IMR-90 (cell line): ENCODE measurements around the gene RAB6A. TPM values are rescaled to one million over a fixed set of nuclear protein-coding genes. Genes with fewer than 3 reads are reported as not detected.

Experiments
- ATAC-seq: fragments of 200-7000 bp; cut with Tn5 transposase; 2 replicates; pipeline ENCODE4 v1.9.1; 2020; ENCODE audit warnings: low read depth, mild to moderate bottlenecking, moderate library complexity
- BruUV-seq: library from RNA; stranded (reverse); fragments of 400-500 nt; replicated peaks from 2 replicates; lab custom pipeline; 2021; lab: Mats Ljungman, UMichigan
- CTCF ChIA-PET: fragments of 300-600 bp; formaldehyde crosslinking; extraction: SDS; loops from one replicate; lab custom pipeline; 2021; ENCODE audit warnings: antibody characterized with exemption; lab: Yijun Ruan, JAX
- POLR2A ChIA-PET: fragments of 300-600 bp; sonication (Branson Sonifier 250); formaldehyde crosslinking; loops from one replicate; lab custom pipeline; 2022; ENCODE audit warnings: antibody characterized with exemption; ENCODE audit not compliant: unreplicated experiment; lab: Charles Lee
- DNase-seq: peaks from one replicate; pipeline ENCODE4 v3.0.0; 2013
- H2AFZ ChIP-seq: replicated peaks from 2 replicates; pipeline ENCODE3; 2013; ENCODE audit warnings: low read length, mild to moderate bottlenecking; ENCODE audit not compliant: poor library complexity
- H2AK5ac ChIP-seq: 2 replicates; pipeline ENCODE4 v1.6.1; 2013; ENCODE audit warnings: low read depth, low read length, inconsistent platforms
- H2AK9ac ChIP-seq: replicated peaks from 2 replicates; pipeline ENCODE3; 2013; ENCODE audit warnings: mild to moderate bottlenecking, low read depth, low read length, moderate library complexity; ENCODE audit not compliant: poor library complexity
- H2BK120ac ChIP-seq: 2 replicates; pipeline ENCODE4 v1.6.1; 2013; ENCODE audit warnings: low read depth, low read length, inconsistent platforms
- H2BK15ac ChIP-seq: 3 replicates; pipeline ENCODE4 v1.6.1; 2013; ENCODE audit warnings: low read depth, low read length, inconsistent platforms
- H2BK20ac ChIP-seq: 2 replicates; pipeline ENCODE4 v1.6.1; 2013; ENCODE audit warnings: low read depth, mild to moderate bottlenecking, inconsistent platforms, low read length, moderate library complexity
- H2BK5ac ChIP-seq: 2 replicates; pipeline ENCODE4 v1.6.1; 2013; ENCODE audit warnings: mild to moderate bottlenecking, low read depth, low read length, inconsistent platforms; ENCODE audit not compliant: poor library complexity, severe bottlenecking
- H3K14ac ChIP-seq: replicated peaks from 2 replicates; pipeline ENCODE4 v1.6.1; 2013; ENCODE audit warnings: low read depth, low read length, inconsistent platforms
- H3K18ac ChIP-seq: 2 replicates; pipeline ENCODE4 v1.6.1; 2013; ENCODE audit warnings: low read depth, low read length, control low read depth
- H3K23ac ChIP-seq: 2 replicates; pipeline ENCODE4 v1.6.1; 2013; ENCODE audit warnings: low read depth, low read length, inconsistent platforms
- H3K27ac ChIP-seq: 2 replicates; pipeline ENCODE4 v1.5.1; 2013; ENCODE audit warnings: mild to moderate bottlenecking, control low read depth, low read length; ENCODE audit not compliant: insufficient read depth
- H3K27me3 ChIP-seq: 2 replicates; pipeline ENCODE4 v1.6.1; 2013; ENCODE audit warnings: low read length; ENCODE audit not compliant: control insufficient read depth, insufficient read depth
- H3K36me3 ChIP-seq: 2 replicates; pipeline ENCODE4 v1.6.1; 2013; ENCODE audit warnings: low read length, mixed read lengths; ENCODE audit not compliant: control insufficient read depth, insufficient read depth
- H3K4ac ChIP-seq: 2 replicates; pipeline ENCODE4 v1.6.1; 2013; ENCODE audit warnings: low read depth, low read length, inconsistent platforms
- H3K4me1 ChIP-seq: 2 replicates; pipeline ENCODE4 v1.6.1; 2013; ENCODE audit warnings: low read length, mixed read lengths; ENCODE audit not compliant: control insufficient read depth, insufficient read depth
- H3K4me2 ChIP-seq: 2 replicates; pipeline ENCODE4 v1.6.1; 2013; ENCODE audit warnings: low read depth, mild to moderate bottlenecking, control low read depth, low read length, moderate library complexity
- H3K4me3 ChIP-seq: 2 replicates; pipeline ENCODE4 v1.5.1; 2013; ENCODE audit warnings: low read depth, mild to moderate bottlenecking, control low read depth, low read length, moderate library complexity; ENCODE audit not compliant: insufficient read depth
- H3K56ac ChIP-seq: 2 replicates; pipeline ENCODE4 v1.6.1; 2013; ENCODE audit warnings: low read length, inconsistent platforms; ENCODE audit not compliant: insufficient read depth; ENCODE audit errors: extremely low read depth
- H3K79me1 ChIP-seq, 2 experiments: 2 replicates each; pipeline ENCODE4 v1.6.1; 2013; ENCODE audit warnings: low read length in 2 of 2, inconsistent platforms in 1 of 2, low read depth in 1 of 2
- H3K9ac ChIP-seq: 2 replicates; pipeline ENCODE4 v1.6.1; 2013; ENCODE audit warnings: low read depth, low read length, control low read depth
- H3K9me1 ChIP-seq: 2 replicates; pipeline ENCODE4 v1.6.1; 2013; ENCODE audit warnings: low read length, inconsistent platforms; ENCODE audit not compliant: insufficient read depth
- H3K9me3 ChIP-seq: 2 replicates; pipeline ENCODE4 v1.6.1; 2013; ENCODE audit warnings: low read length; ENCODE audit not compliant: control insufficient read depth, insufficient read depth
- H4K20me1 ChIP-seq: 2 replicates; pipeline ENCODE4 v1.6.1; 2013; ENCODE audit warnings: low read length, inconsistent platforms; ENCODE audit not compliant: insufficient read depth
- H4K5ac ChIP-seq: 2 replicates; pipeline ENCODE4 v1.6.1; 2013; ENCODE audit warnings: mild to moderate bottlenecking, low read depth, low read length, control low read depth
- H4K8ac ChIP-seq, 2 experiments: 2 replicates each; pipeline ENCODE4 v1.6.1; 2013; ENCODE audit warnings: low read depth in 2 of 2, low read length in 2 of 2, control low read depth in 1 of 2, inconsistent platforms in 1 of 2
- H4K91ac ChIP-seq: 2 replicates; pipeline ENCODE4 v1.6.1; 2013; ENCODE audit warnings: low read depth, low read length, inconsistent platforms; ENCODE audit not compliant: insufficient read depth
- BHLHE40 ChIP-seq: fragments of 150-350 bp; IDR thresholded peaks from 2 replicates; pipeline ENCODE4 v1.6.1; 2016; ENCODE audit warnings: mild to moderate bottlenecking, low read depth, low read length
- CHD1 ChIP-seq: IDR thresholded peaks from 2 replicates; pipeline ENCODE4 v1.6.1; 2012; ENCODE audit warnings: low read depth, low read length, improper control_type of control experiment
- FOS ChIP-seq: fragments of 150-350 bp; IDR thresholded peaks from 2 replicates; pipeline ENCODE4 v1.6.1; 2016; ENCODE audit warnings: low read depth, low read length
- MAZ ChIP-seq: IDR thresholded peaks from 2 replicates; pipeline ENCODE4 v1.6.1; 2012; ENCODE audit warnings: low read depth, mild to moderate bottlenecking, low read length, improper control_type of control experiment, moderate library complexity, borderline replicate concordance
- MXI1 ChIP-seq: IDR thresholded peaks from 2 replicates; pipeline ENCODE4 v1.6.1; 2012; ENCODE audit warnings: low read depth, mild to moderate bottlenecking, low read length, moderate library complexity, borderline replicate concordance
- NFE2L2 ChIP-seq: fragments of 150-350 bp; IDR thresholded peaks from 2 replicates; pipeline ENCODE4 v1.6.1; 2016; ENCODE audit warnings: low read depth, mild to moderate bottlenecking, low read length
- POLR2A ChIP-seq: IDR thresholded peaks from 2 replicates; pipeline ENCODE4 v1.6.1; 2012; ENCODE audit warnings: mild to moderate bottlenecking, low read depth, low read length
- RCOR1 ChIP-seq: IDR thresholded peaks from 2 replicates; pipeline ENCODE4 v1.6.1; 2012; ENCODE audit warnings: mild to moderate bottlenecking, low read length, improper control_type of control experiment; ENCODE audit not compliant: insufficient replicate concordance
- RFX5 ChIP-seq: IDR thresholded peaks from 2 replicates; pipeline ENCODE4 v1.8.0; 2012; ENCODE audit warnings: low read depth, mild to moderate bottlenecking, low read length, moderate library complexity
- SMC3 ChIP-seq: fragments of 150-350 bp; IDR thresholded peaks from 2 replicates; pipeline ENCODE4 v1.6.1; 2016; ENCODE audit warnings: low read depth, mild to moderate bottlenecking, antibody characterized with exemption, low read length, moderate library complexity
- WGBS, 2 experiments: methylation state at CpG; one replicate each; pipeline versions ENCODE4 v1.1.5 to v1.1.7; 2013; ENCODE audit warnings: missing lambda C conversion rate in 2 of 2; ENCODE audit not compliant: insufficient read length in 1 of 2; ENCODE audit errors: extremely low coverage in 2 of 2; 5-methylcytosine and 5-hydroxymethylcytosine counted together
- dilution Hi-C: fragments of 300-500 bp; cut with HindIII; formaldehyde crosslinking; loops from one replicate; pipeline ENCODE4 v1.14.3; 2018; ENCODE audit warnings: low sequenced_read_pairs; ENCODE audit not compliant: unreplicated experiment
- in situ Hi-C: fragments of 300-500 bp; cut with MboI; formaldehyde crosslinking; loops from 3 replicates; pipeline ENCODE4 v1.14.3; 2019; ENCODE audit warnings: low sequenced_read_pairs, inconsistent platforms, mixed read lengths
- intact Hi-C: fragments of 100-400 bp; cut with micrococcal nuclease; formaldehyde crosslinking; loops from 2 replicates; pipeline ENCODE4 v1.10.0; 2022
- polyA plus RNA-seq, 3 experiments: library from polyadenylated mRNA; depleted of rRNA; stranded (reverse); fragments of >200 nt; gene quantifications; 2 replicates each; pipeline ENCODE4 v1.2.3, GENCODE V29; 2012; ENCODE audit warnings: low replicate concordance in 1 of 3
- total RNA-seq: library from RNA; depleted of rRNA; stranded (reverse); fragments of >200 nt; gene quantifications from 2 replicates; pipeline ENCODE4 v1.2.3, GENCODE V29; 2012
- TF ChIP-seq, protein P1 (sequence below): conservative IDR thresholded peaks from 2 replicates; pipeline ENCODE4 v1.5.1; 2012; ENCODE audit warnings: mild to moderate bottlenecking, low read depth, low read length, improper control_type of control experiment

RAB6A gene
- total and polyA plus RNA-seq, 2 of the 4 experiments (the other 2 are of a cell fraction): 65.5 to 81.0 TPM

DNA sequence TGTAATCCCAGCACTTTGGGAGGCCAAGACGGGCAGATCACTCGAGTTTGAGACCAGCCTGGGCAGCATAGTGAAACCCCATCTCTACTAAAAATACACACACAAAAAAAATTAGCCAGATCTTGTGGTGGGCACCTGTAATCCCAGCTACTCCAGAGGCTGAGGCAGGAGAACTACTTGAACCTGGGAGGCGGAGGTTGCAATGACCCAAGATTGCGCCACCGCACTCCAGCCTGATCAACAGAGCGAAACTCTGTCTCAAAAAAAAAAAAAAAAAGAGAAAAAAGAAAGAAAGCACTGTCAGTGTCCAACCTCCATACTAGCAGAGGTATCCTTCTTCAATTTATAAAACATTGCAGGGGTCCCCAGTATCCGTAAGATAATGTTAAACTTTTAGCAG is 17.8 kb downstream of the RAB6A start:
- TF ChIP-seq NFE2L2: no peak
- no peak for TF ChIP-seq BHLHE40
- TF ChIP-seq POLR2A: no peak
- TF ChIP-seq, protein P1, sequence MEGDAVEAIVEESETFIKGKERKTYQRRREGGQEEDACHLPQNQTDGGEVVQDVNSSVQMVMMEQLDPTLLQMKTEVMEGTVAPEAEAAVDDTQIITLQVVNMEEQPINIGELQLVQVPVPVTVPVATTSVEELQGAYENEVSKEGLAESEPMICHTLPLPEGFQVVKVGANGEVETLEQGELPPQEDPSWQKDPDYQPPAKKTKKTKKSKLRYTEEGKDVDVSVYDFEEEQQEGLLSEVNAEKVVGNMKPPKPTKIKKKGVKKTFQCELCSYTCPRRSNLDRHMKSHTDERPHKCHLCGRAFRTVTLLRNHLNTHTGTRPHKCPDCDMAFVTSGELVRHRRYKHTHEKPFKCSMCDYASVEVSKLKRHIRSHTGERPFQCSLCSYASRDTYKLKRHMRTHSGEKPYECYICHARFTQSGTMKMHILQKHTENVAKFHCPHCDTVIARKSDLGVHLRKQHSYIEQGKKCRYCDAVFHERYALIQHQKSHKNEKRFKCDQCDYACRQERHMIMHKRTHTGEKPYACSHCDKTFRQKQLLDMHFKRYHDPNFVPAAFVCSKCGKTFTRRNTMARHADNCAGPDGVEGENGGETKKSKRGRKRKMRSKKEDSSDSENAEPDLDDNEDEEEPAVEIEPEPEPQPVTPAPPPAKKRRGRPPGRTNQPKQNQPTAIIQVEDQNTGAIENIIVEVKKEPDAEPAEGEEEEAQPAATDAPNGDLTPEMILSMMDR: no peak
- TF ChIP-seq CHD1: no peak
- TF ChIP-seq MXI1: no peak
- no peak for TF ChIP-seq RCOR1
- TF ChIP-seq RFX5: no peak
- TF ChIP-seq SMC3: no peak
- TF ChIP-seq MAZ: no peak
- TF ChIP-seq FOS: no peak
- H3K9ac ChIP-seq: no peak overlapping the region
- peaks cover 79% of the 10 kb centered on the region for H4K20me1 ChIP-seq
- H3K23ac ChIP-seq: no peak overlapping the region
- H3K4ac ChIP-seq: no peak overlapping the region
- H2BK20ac ChIP-seq: no peak overlapping the region
- H3K14ac ChIP-seq: no peak overlapping the region
- CTCF ChIA-PET: no interaction called here
- H3K4me3 ChIP-seq: no peak overlapping the region
- no peak overlapping the region for H2AK9ac ChIP-seq
- H2BK5ac ChIP-seq: no peak overlapping the region
- no peak overlapping the region for H3K27ac ChIP-seq
- no peak overlapping the region for H4K91ac ChIP-seq
- H3K36me3 ChIP-seq: peaks cover 1% of the 10 kb centered on the region; the same call in 1 of the 2 replicates
- dilution Hi-C loops (no loop called here), in situ Hi-C loops (no loop called here), intact Hi-C loops (no loop called here)
- no peak overlapping the region for H3K4me2 ChIP-seq
- 89% methylated on average over 3 of the region's 7 CpGs; no CpG with 5 or more reads in 1 of the 2 experiments for WGBS, 2 experiments
- H4K5ac ChIP-seq: no peak overlapping the region
- peaks cover 16 to 51% of the 10 kb centered on the region in 2 experiments for H3K79me1 ChIP-seq
- no peaks in the 10 kb centered on the region for H3K9me3 ChIP-seq
- H3K56ac ChIP-seq: no peak overlapping the region
- ATAC-seq (no peak), DNase-seq (no peak)
- no peak overlapping the region for H2BK120ac ChIP-seq
- no peaks in the 10 kb centered on the region for H3K4me1 ChIP-seq
- H4K8ac ChIP-seq: no peak overlapping the region
- POLR2A ChIA-PET: no interaction called here
- no TSS peak for BruUV-seq
- H3K9me1 ChIP-seq: 0 out of 2 replicates have a peak, but pooled peaks cover 2% of the 10 kb centered on the region
- H3K18ac ChIP-seq: no peak overlapping the region
- H2BK15ac ChIP-seq: no peak overlapping the region
- H2AFZ ChIP-seq: no peak overlapping the region
- no peaks in the 10 kb centered on the region for H3K27me3 ChIP-seq
- no peak overlapping the region for H2AK5ac ChIP-seq
